Nucleus accumbens (tissue), 56 donors: ENCODE measurements around the gene VCP.
"Not testable (repeated sequence)": the region's sequence is repeated elsewhere in the genome, so short reads cannot be mapped to it uniquely, and the experiment has no call there.

ENCODE experiments used
- DNase-seq, 56 donors: peaks; one replicate each; lab custom pipeline; 2025; lab: John Stamatoyannopoulos, UW

The VCP gene

DNA sequence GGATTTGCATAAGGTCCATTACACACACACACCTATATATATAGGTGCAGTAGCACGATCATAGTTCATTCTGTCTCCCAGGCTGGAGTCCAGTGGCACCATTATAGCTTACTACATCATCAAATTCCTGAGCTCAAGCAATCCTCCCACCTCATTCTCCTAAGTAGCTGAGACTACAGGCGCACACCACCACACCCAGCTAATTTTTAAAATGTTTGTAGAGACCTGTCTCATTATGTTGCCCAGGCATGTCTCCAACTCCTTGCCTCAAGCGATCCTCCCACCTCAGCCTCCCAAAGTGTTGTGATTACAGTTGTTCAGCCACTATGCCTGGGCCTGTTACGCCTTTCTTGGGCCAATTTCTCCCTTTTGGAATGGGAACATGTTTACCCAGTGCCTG lies 43.2 kb downstream of the VCP start:
- no peak for DNase-seq

DNA sequence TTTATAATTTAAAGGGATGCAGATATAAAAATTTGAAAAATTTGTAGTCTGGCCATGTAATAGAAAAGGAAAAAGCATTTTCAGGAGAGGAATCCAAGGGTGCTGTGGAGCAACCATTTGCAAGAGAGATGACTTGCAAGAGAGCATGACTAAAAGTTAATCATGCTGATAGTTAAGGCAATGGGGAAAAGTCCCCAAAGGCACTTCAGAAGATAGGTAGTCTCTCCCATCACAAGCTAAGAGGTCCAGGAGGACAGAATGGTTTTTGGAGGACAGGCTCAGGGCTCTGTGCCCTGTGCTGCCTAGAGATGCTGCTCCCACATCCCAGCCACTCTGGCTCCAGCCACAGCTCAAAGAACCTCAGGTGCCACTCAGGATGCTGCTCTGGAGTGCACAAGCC lies 44.1 kb downstream of the VCP start:
- DNase-seq = no peak

DNA sequence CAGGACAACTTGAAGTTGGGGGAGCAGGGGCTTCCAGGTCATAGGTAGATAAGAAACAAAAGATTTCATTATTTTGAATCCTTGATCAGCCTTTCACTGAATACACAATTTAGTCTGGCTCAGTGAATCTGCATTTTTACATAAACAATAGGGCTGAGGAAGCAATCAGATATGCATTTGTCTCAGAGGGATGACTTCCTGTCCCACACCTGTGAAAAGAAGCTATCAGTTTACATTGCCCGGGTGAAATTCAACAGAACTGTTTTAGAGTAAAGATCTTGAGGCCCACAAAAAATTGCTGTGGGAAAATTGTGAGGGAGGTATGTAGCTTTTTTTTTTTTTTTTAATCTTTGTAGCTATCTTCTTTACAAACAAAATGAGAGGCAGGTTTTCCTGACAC lies 44.6 kb downstream of the VCP start:
- DNase-seq = no peak

DNA sequence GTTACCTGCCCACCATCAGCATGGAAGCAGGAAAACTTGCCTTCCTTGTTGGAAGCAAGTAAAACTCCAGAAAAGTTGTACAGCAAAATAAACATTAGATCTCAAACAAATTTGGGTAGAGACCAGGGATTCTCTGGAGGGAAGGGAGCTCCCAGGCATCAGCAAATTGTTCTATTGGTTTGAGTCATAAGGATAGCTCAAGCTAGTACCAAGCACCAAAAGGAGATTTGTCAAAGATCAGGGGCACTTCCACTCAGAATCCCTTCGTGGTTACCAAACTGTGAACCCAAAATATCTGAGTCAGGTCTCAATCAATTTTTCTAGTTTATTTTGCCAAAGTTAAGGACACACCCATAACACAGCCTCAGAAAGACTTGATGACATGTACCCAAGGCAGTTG lies 45.1 kb downstream of the VCP start:
- DNase-seq = no peak

DNA sequence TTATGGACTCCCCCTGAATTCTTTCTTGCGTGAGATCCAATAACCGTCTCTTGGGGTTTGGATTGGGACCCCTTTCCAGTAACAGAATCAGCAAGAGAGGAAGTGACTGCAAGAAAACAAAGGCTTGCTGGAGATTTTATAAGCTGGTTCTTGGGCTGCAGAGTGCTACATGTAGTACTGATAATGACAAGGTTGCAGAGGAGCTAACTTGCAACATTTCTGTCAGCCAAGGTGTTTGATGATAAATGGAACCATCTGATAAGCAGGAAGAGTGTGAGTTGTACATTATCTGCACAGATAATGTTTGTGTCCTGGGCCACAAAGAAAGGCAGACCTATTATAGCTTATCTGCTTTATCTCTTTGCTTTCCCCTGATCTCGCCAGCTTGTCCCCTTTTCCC lies 45.8 kb downstream of the VCP start:
- no peak for DNase-seq

DNA sequence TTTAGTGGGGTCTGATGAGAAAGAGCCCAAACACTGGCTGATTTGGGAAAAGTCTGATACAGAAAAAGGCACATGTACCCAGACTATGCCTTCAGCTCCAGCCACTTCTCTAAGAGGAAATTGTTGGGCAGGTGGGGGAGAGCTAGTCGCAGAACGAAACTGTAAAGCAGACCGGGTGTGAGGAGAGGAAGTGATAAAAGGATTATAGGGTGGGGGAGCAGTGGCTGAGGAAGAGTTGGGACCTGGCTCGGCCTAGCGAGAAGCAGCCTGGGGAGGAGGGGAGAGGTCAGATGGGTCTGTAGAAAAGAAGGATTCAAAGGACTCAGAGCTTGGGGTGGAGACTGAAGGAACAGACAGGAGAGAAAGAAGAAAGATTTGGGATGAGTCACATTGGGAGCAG lies 49.0 kb downstream of the VCP start:
- not testable (repeated sequence) for DNase-seq

DNA sequence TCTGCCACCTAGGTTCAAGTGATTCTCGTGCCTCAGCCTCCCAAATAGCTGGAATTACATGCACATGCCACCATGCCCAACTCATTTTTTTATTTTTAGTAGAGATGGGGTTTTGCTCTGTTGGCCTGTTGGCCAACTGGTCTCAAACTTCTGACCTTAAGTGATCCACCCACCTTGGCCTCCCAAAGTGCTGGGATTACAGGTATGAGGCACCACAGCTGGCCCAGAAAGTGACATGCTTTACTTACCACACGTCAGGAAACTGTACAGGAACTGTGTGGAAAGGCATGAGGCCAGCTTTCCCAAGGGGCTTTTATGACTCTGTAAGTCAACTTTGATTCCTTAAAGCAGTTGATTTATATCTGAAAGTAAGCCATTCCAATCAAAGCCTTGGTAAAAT lies 57.9 kb downstream of the VCP start:
- no peak for DNase-seq

DNA sequence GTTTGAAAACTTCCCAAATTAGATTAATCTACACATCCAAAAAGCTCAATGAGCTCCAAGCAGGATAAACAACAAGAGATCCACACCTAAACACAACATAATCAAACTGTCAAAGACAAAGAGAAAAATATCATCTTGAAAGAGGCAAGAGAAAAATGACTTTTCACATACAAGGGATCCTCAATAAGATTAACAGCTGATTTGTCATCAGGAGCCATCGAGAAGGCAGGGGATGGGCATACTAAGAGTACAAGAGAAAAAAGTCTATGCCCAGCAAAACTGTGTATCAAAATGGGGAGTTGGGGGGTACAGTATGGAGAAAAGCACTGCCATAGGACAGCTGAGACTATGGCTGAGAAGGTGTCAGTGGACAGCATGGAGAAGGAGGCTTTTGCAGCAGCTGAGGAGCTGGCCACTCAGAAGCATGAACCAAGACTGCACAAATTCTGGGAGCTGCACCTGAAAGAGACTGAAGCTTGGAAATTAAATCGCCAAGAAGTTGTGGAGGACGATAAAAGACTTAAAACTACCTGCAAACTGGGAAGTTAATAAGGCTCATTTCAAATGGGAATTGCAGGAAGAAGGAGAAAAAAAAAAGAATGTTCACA lies 62.0 kb downstream of the VCP start:
- no peak for DNase-seq
